ENCODE data around the gene TXNIP. TPM values are rescaled to one million over a fixed set of nuclear protein-coding genes. Genes with fewer than 3 reads are reported as not detected.

The TXNIP gene
- polyA plus RNA-seq, 1 experiment = 212 TPM

- Histone ChIP-seq H3K27me3 (ENCODE audit: control insufficient read depth, insufficient read depth, low read length) (no peaks in the 10 kb centered on the region), H3K36me3 (ENCODE audit: control insufficient read depth, insufficient read depth, low read length) (no peaks in the 10 kb centered on the region), H3K4me3 (ENCODE audit: low read depth, low read length) (peak within 1 kb of the TSS; percentile 51)
- CTCF ChIA-PET = interaction anchor here (0.9 to 3.0 kb wide), 5 partner anchors 20 to 112 kb away, joined by 3 to 7 read pairs (median 5); partner anchors contain the start of gene NUDT17
- peak; percentile 85 for DNase-seq (ENCODE audit: low read depth)
- TF ChIP-seq, protein P1, sequence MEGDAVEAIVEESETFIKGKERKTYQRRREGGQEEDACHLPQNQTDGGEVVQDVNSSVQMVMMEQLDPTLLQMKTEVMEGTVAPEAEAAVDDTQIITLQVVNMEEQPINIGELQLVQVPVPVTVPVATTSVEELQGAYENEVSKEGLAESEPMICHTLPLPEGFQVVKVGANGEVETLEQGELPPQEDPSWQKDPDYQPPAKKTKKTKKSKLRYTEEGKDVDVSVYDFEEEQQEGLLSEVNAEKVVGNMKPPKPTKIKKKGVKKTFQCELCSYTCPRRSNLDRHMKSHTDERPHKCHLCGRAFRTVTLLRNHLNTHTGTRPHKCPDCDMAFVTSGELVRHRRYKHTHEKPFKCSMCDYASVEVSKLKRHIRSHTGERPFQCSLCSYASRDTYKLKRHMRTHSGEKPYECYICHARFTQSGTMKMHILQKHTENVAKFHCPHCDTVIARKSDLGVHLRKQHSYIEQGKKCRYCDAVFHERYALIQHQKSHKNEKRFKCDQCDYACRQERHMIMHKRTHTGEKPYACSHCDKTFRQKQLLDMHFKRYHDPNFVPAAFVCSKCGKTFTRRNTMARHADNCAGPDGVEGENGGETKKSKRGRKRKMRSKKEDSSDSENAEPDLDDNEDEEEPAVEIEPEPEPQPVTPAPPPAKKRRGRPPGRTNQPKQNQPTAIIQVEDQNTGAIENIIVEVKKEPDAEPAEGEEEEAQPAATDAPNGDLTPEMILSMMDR (IDR thresholded peaks at IDR 0.05; ENCODE audit: insufficient read depth, low read depth, low read length) = no peak
- POLR2A ChIA-PET = interaction anchor here (0.6 to 1.4 kb wide), 4 partner anchors 8 to 55 kb away, joined by 3 to 5 read pairs (median 4); partner anchors contain the start of gene RBM8A
These were observed 38.7 kb downstream of the TXNIP start, which contains the start of gene LIX1L for GRCh38 chr1:145957443-145958319. Gene LIX1L (minus strand): TSS chr1:145958017. CDS start chr1:145957927, 90 bp downstream.

- no peaks in the 10 kb centered on the region for H3K27me3 ChIP-seq (ENCODE audit: control insufficient read depth, insufficient read depth, low read length)
- H3K4me3 ChIP-seq (ENCODE audit: low read depth, low read length) = peak overlapping the region; percentile 51
- POLR2A ChIA-PET = interaction anchor here (1.4 kb wide), 1 partner anchor 30 kb away, joined by 5 read pairs; the partner anchor contains the start of gene RBM8A
- DNase-seq (ENCODE audit: low read depth) = no peak
- CTCF ChIA-PET = interaction anchor here (1.3 to 3.0 kb wide), 2 partner anchors 65 to 111 kb away, joined by 7 read pairs; partner anchors contain the start of gene NUDT17
- no peaks in the 10 kb centered on the region for H3K36me3 ChIP-seq (ENCODE audit: control insufficient read depth, insufficient read depth, low read length)
- TF ChIP-seq, protein P1 (IDR thresholded peaks at IDR 0.05; ENCODE audit: insufficient read depth, low read depth, low read length) = no peak
These were observed 39.5 kb downstream of the TXNIP start for GRCh38 chr1:145956781-145957442.

- Histone ChIP-seq H3K36me3 (ENCODE audit: control insufficient read depth, insufficient read depth, low read length) (no peaks in the 10 kb centered on the region), H3K27me3 (ENCODE audit: control insufficient read depth, insufficient read depth, low read length) (no peaks in the 10 kb centered on the region), H3K4me3 (ENCODE audit: low read depth, low read length) (peak overlapping the region; percentile 51)
- CTCF ChIA-PET = interaction anchor here (3.0 kb wide), 1 partner anchor 110 kb away, joined by 7 read pairs; the partner anchor contains the start of gene NUDT17
- no peak for DNase-seq (ENCODE audit: low read depth)
- TF ChIP-seq, protein P1 (IDR thresholded peaks at IDR 0.05; ENCODE audit: insufficient read depth, low read depth, low read length) = no peak
- POLR2A ChIA-PET = no interaction called here
These were observed 40.0 kb downstream of the TXNIP start for GRCh38 chr1:145956361-145956760.

- CTCF ChIA-PET = no interaction called here
- no peaks in the 10 kb centered on the region for H3K36me3 ChIP-seq (ENCODE audit: control insufficient read depth, insufficient read depth, low read length)
- DNase-seq (ENCODE audit: low read depth) = no peak
- POLR2A ChIA-PET = no interaction called here
- no peaks in the 10 kb centered on the region for H3K27me3 ChIP-seq (ENCODE audit: control insufficient read depth, insufficient read depth, low read length)
- TF ChIP-seq, protein P1 (IDR thresholded peaks at IDR 0.05; ENCODE audit: insufficient read depth, low read depth, low read length) = no peak
- H3K4me3 ChIP-seq (ENCODE audit: low read depth, low read length) = no peak overlapping the region
These were observed 40.9 kb downstream of the TXNIP start for GRCh38 chr1:145955436-145955835.

- TF ChIP-seq, protein P1 (IDR thresholded peaks at IDR 0.05; ENCODE audit: insufficient read depth, low read depth, low read length) = no peak
- ChIA-PET CTCF (interaction anchor here (0.6 kb wide), 1 partner anchor 42 kb away, joined by 4 read pairs; the partner anchor contains the start of gene TXNIP), POLR2A (interaction anchor here (0.5 to 0.6 kb wide), 2 partner anchors 14 to 42 kb away, joined by 3 to 4 read pairs; partner anchors contain the start of gene TXNIP)
- Histone ChIP-seq H3K36me3 (ENCODE audit: control insufficient read depth, insufficient read depth, low read length) (no peaks in the 10 kb centered on the region), H3K4me3 (ENCODE audit: low read depth, low read length) (no peak overlapping the region), H3K27me3 (ENCODE audit: control insufficient read depth, insufficient read depth, low read length) (no peaks in the 10 kb centered on the region)
- no peak for DNase-seq (ENCODE audit: low read depth)
These were observed 42.5 kb downstream of the TXNIP start for GRCh38 chr1:145953861-145954260.
